ENCODE results near the gene CLRN3. TPM values are rescaled to one million over a fixed set of nuclear protein-coding genes. Genes with fewer than 3 reads are reported as not detected.
A peak's percentile ranks its signal among the peaks of the same experiment; 100 is the strongest.

CLRN3 gene
- total and polyA plus RNA-seq, 5 experiments from 2014 or later, result not detected

GRCh38 chr10:127913368-127913759, 20.6 kb upstream of the CLRN3 start:
- Mint-ChIP-seq H3K27ac (no peak overlapping the region), H3K9me3 (peaks cover 0 to 3% (median 0%) of the 10 kb centered on the region in 9 donors), H3K4me3 (no peak overlapping the region), H3K36me3 (no peaks in the 10 kb centered on the region), H3K27me3 (peaks cover 5 to 13% (median 12%) of the 10 kb centered on the region in 5 donors), H3K4me1 (peaks cover 0 to 2% (median 0%) of the 10 kb centered on the region in 4 donors)
- no peak for ATAC-seq
- no peak for DNase-seq
- POLR2A ChIA-PET, result no interaction called here

GRCh38 chr10:127912607-127913367, 20.0 kb upstream of the CLRN3 start:
- H3K27ac Mint-ChIP-seq, result no peak overlapping the region
- peaks cover 0 to 3% (median 0%) of the 10 kb centered on the region in 9 donors for H3K9me3 Mint-ChIP-seq
- POLR2A ChIA-PET, result no interaction called here
- no peak overlapping the region for H3K4me3 Mint-ChIP-seq
- ATAC-seq (no peak), DNase-seq (no peak)
- H3K4me1 Mint-ChIP-seq, result peaks cover 0 to 4% (median 1%) of the 10 kb centered on the region in 4 donors
- peaks cover 7 to 18% (median 12%) of the 10 kb centered on the region in 5 donors for H3K27me3 Mint-ChIP-seq
- H3K36me3 Mint-ChIP-seq, result no peaks in the 10 kb centered on the region

GRCh38 chr10:127911867-127912257, 19.1 kb upstream of the CLRN3 start:
- POLR2A ChIA-PET, result no interaction called here
- Mint-ChIP-seq H3K27me3 (peaks cover 7 to 18% (median 12%) of the 10 kb centered on the region in 5 donors), H3K9me3 (peaks cover 0 to 3% (median 0%) of the 10 kb centered on the region in 9 donors), H3K4me1 (peaks cover 0 to 4% (median 1%) of the 10 kb centered on the region in 4 donors), H3K36me3 (no peaks in the 10 kb centered on the region), H3K4me3 (no peak overlapping the region), H3K27ac (no peak overlapping the region)
- DNase-seq, result no peak
- ATAC-seq, result no peak

GRCh38 chr10:127911218-127911866, 18.6 kb upstream of the CLRN3 start:
- POLR2A ChIA-PET, result no interaction called here

GRCh38 chr10:127910464-127910770, 17.7 kb upstream of the CLRN3 start:
- H3K27me3 Mint-ChIP-seq, result peaks cover 10 to 29% (median 20%) of the 10 kb centered on the region in 5 donors
- POLR2A ChIA-PET, result no interaction called here
- no peak overlapping the region for H3K4me3 Mint-ChIP-seq
- DNase-seq (no peak), ATAC-seq (no peak)
- H3K9me3 Mint-ChIP-seq, result no peaks in the 10 kb centered on the region
- peaks cover 0 to 7% (median 1%) of the 10 kb centered on the region in 4 donors for H3K4me1 Mint-ChIP-seq
- no peaks in the 10 kb centered on the region for H3K36me3 Mint-ChIP-seq
- no peak overlapping the region for H3K27ac Mint-ChIP-seq

More at GRCh38 chr10:127911218-127911866, 18.6 kb upstream of the CLRN3 start:
- ATAC-seq (no peak), DNase-seq (no peak)
- peaks cover 0 to 3% (median 0%) of the 10 kb centered on the region in 9 donors for H3K9me3 Mint-ChIP-seq
- H3K36me3 Mint-ChIP-seq, result no peaks in the 10 kb centered on the region
- H3K27me3 Mint-ChIP-seq, result peaks cover 7 to 22% (median 16%) of the 10 kb centered on the region in 5 donors
- H3K4me3 Mint-ChIP-seq, result no peak overlapping the region
- H3K4me1 Mint-ChIP-seq, result peaks cover 0 to 6% (median 1%) of the 10 kb centered on the region in 4 donors
- H3K27ac Mint-ChIP-seq, result no peak overlapping the region

DNA sequence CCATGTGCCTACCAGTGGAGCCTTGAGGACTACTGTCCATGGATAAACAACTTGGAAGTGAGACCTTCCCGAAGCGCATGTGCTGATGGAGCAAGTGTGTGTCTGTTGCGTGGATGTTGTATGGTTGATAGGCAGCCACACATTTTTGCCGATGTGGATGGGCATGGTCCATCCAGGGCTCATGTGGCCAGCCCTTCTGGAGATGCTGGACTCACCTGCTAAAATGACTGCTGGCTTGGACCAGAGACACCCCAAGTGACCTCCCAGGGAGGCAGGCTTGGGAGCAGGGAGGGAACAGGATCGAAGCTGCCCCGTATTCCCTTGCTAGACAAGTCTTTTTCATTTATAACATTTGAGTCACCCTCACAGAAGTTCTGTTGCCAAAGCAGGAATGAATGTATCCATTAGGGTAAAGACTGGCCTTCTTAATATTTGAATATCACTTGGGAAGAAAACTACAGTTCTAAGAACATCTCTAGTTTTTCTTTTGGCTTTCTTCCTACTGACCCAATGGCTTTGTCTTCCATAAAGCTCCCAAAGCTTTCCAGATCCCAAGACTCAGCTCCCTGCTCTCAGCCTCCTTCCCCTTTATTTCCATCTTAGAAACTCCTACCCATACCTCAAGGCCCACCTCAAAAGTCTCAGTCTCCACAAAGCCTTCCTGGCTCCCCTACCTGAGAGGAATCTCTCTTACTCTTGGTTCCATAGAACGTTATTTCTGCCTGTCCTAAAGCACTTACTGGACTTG, 17.1 kb upstream of the CLRN3 start:
- Mint-ChIP-seq H3K27me3 (peaks cover 13 to 33% (median 25%) of the 10 kb centered on the region in 5 donors), H3K9me3 (no peaks in the 10 kb centered on the region), H3K4me1 (peaks cover 0 to 7% (median 1%) of the 10 kb centered on the region in 4 donors), H3K4me3 (peak overlapping the region in 2 of 10 donors; percentile 13 to 22), H3K36me3 (no peaks in the 10 kb centered on the region), H3K27ac (no peak overlapping the region)
- DNase-seq (no peak), ATAC-seq (no peak)
- POLR2A ChIA-PET, result no interaction called here

- Mint-ChIP-seq H3K9me3 (no peaks in the 10 kb centered on the region), H3K4me1 (peaks cover 0 to 7% (median 1%) of the 10 kb centered on the region in 4 donors), H3K27me3 (peaks cover 13 to 41% (median 31%) of the 10 kb centered on the region in 5 donors), H3K4me3 (peak overlapping the region in 1 of 10 donors; percentile 41), H3K36me3 (no peaks in the 10 kb centered on the region), H3K27ac (no peak overlapping the region)
- POLR2A ChIA-PET, result no interaction called here
- DNase-seq (no peak), ATAC-seq (no peak)
Measured at GRCh38 chr10:127908959-127909267, 16.2 kb upstream of the CLRN3 start.

DNA sequence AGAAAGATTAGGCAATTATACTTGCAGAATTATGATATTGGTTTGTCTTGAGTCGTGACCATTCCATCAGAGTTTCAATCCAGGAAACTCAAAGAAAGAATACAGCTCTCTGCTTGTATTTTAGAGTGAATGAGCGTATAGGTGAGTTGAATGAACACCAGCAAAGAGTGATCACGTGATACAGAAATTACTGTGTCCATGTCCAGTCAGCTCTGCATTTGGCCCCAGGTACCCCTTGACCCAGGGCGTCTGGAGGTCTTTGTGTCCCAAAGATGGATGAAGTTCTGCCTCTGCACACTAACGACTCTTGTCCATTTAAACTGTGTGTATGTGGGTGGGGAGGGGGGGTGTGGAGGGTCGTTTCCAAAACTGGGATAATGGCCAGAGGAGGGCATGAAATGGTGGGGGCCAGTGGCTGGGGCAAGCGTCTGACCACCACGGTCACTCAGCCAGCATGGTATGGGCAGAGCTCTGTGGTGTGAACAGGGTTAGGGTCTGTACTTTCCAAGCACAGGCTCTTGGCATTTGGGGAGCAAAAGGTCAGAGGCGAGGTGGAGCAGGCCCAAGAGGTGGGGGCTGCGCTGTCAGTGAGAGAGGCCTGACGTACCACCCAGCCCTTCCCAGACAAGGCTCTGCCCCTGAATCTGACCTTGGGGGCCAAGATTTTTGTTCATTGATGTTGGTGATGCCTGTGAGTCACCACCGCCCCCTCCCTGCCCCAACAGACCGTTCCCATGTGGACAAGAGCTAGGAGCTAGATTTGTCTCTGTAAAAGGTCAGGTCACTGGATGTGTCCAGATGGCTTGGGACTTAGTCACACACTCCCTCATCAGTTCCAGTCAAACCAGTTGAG, 15.6 kb upstream of the CLRN3 start:
- Mint-ChIP-seq H3K4me3 (peak overlapping the region in 6 of 10 donors; percentile 13 to 48 (median 36)), H3K36me3 (no peaks in the 10 kb centered on the region), H3K9me3 (no peaks in the 10 kb centered on the region), H3K4me1 (peaks cover 0 to 7% (median 1%) of the 10 kb centered on the region in 4 donors), H3K27ac (peak overlapping the region in 1 of 10 donors; percentile 57), H3K27me3 (peaks cover 13 to 41% (median 34%) of the 10 kb centered on the region in 5 donors)
- no peak for DNase-seq
- POLR2A ChIA-PET, result no interaction called here
- ATAC-seq, result no peak

DNA sequence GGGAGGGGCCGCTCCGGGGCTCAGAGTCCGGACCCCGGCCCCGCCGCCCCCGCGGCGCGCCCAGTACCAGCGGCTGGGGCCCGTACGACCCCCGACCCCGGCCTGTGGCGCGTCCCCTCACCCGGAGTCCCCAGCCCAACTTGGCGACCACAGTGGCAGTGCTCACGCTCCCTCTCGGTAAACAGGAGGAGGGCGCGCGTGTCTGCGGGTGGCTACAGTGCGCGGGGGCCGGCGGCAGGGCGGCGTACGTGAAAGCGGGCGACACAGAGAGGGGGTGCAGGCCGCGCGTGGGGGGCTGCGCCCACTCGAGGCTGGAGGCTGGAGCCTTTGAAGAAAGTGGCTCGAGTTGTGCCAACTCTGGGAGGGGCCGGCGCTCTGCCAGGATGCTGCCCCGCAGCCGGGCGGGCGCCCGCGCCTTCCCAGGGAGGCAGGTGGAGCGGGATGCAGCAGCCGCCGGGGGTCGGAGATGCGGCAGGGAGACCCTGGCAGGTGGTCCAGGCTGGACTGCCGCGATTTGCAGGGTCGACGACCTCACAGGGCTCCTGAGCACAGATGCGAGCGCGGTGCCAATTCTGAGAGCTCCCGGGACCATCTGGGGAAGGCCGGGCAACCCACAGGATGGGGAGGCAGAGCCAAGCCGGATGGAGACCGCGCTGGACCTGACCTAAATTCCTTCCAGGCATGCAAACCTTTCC, 14.8 kb upstream of the CLRN3 start:
- POLR2A ChIA-PET, result interaction anchor here (1.0 kb wide), 1 partner anchor 162 kb away, joined by 3 read pairs; no protein-coding TSS in a partner anchor
- H3K27me3 Mint-ChIP-seq, result peaks cover 13 to 41% (median 38%) of the 10 kb centered on the region in 5 donors
- H3K36me3 Mint-ChIP-seq, result no peaks in the 10 kb centered on the region
- DNase-seq, result no peak
- no peaks in the 10 kb centered on the region for H3K9me3 Mint-ChIP-seq
- H3K4me3 Mint-ChIP-seq, result peak overlapping the region in 5 of 10 donors; percentile 13 to 48 (median 36)
- H3K4me1 Mint-ChIP-seq, result peaks cover 0 to 7% (median 1%) of the 10 kb centered on the region in 4 donors
- peak overlapping the region in 1 of 10 donors; percentile 57 for H3K27ac Mint-ChIP-seq
- peak; percentile 29 to 33 for ATAC-seq

DNA sequence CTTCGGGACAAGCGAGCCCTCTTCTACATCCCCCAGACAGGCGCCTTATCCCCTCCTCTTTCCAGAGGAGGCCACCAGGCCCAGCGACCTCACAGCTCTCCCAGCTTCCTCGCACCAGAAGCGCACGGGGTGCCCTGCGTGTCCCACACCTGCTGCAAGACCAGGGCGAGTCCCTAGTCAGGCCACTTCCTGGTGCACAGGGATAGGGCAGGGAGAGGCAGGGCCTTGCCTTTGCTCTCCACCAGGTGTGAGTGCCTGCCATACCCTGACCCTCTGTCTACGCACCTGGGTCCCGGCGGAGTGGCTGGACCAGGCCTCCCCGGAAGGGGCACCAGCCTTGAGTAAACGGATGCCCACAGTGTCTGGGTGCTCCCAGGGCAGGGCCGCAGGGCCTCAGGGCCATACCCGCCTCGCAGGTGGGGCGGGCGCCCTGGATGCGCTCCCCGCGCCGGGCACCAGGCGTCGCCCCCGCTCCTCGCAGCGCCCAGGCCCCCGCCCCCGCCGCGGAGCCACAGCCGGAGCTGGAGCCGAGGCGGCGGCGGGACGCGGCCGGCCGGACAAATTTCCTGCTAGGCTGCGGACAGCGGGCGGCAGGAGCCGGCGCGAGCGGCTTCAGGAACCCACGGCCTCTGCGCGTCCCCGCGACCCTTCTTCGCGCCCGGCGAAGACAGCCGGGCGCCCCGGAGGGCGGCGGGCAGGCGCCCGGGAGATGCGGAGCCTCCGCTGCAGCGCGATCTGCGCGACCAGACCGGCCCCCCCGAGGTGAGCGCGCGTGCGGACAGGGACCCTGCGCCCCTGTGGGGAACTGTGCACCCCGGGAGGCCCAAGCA, 14.0 kb upstream of the CLRN3 start, which contains the start of gene PTPRE:
Gene PTPRE, plus strand, starts transcription at position 556 of the 830 bp plus-strand sequence. CDS start 133,779 bp downstream, outside the sequence.
- Mint-ChIP-seq H3K27ac (peak within 1 kb of the TSS in 1 of 10 donors; percentile 57), H3K4me3 (peak within 1 kb of the TSS; percentile 36 to 67 (median 48)), H3K27me3 (peaks cover 13 to 41% (median 38%) of the 10 kb centered on the region in 5 donors), H3K36me3 (no peaks in the 10 kb centered on the region), H3K9me3 (peaks cover 0 to 1% (median 0%) of the 10 kb centered on the region in 9 donors), H3K4me1 (peaks cover 0 to 7% (median 1%) of the 10 kb centered on the region in 4 donors)
- ATAC-seq, result peak; percentile 93 to 98
- POLR2A ChIA-PET, result interaction anchor here (1.0 kb wide), 1 partner anchor 163 kb away, joined by 3 read pairs; no protein-coding TSS in a partner anchor
- peak in 9 of 10 donors; percentile 23 to 61 (median 55) for DNase-seq

DNA sequence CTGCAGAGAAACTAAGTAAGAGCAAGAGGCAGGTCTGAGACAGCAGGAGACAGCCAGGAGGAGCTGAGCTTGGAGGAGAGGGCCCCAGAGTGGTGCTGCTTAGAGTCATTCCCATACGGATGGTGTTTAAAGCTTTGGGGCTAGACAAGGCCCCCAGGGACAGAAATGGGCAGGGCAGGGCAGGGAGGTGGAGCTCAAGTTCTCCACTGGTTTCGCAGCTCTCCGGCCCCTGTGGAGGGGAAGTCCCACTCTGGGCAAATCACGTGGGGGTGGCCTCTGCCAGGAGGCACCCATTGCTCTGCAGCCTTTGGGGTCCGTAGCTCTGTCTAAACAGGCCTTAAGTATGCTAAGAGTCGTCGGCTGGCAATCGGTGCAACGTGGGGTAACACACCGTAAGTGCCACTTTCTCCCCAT, 13.1 kb upstream of the CLRN3 start:
- peak overlapping the region in 1 of 10 donors; percentile 55 for H3K27ac Mint-ChIP-seq
- ATAC-seq, result no peak
- no peak for DNase-seq
- peaks cover 0 to 7% (median 1%) of the 10 kb centered on the region in 4 donors for H3K4me1 Mint-ChIP-seq
- H3K36me3 Mint-ChIP-seq, result no peaks in the 10 kb centered on the region
- H3K27me3 Mint-ChIP-seq, result peaks cover 13 to 41% (median 38%) of the 10 kb centered on the region in 5 donors
- POLR2A ChIA-PET, result no interaction called here
- peaks cover 0 to 4% (median 0%) of the 10 kb centered on the region in 9 donors for H3K9me3 Mint-ChIP-seq
- peak overlapping the region; percentile 21 to 69 (median 50) for H3K4me3 Mint-ChIP-seq

Measured in naive thymus-derived CD8-positive, alpha-beta T cell (primary cell).